Glomerular endothelial cell (primary cell): ENCODE data around the gene A3GALT2. TPM values are rescaled to one million over a fixed set of nuclear protein-coding genes. Genes with fewer than 3 reads are reported as not detected.

Experiments used
- DNase-seq: peaks from one replicate; pipeline ENCODE4 v3.0.0-alpha.2; 2011; ENCODE audit warnings: low read depth, low spot score; ENCODE audit errors: extremely low read depth
- total RNA-seq: library from RNA; depleted of rRNA; stranded (reverse); fragments of >200 nt; gene quantifications from 2 replicates; pipeline ENCODE4 v1.2.3, GENCODE V29; 2015

Gene A3GALT2
- total RNA-seq, 1 donor from 2014 or later, result not detected

- DNase-seq, result no peak
Observed at GRCh38 chr1:33334081-33334552, 13.2 kb upstream of the A3GALT2 start.

GRCh38 chr1:33332881-33333280 lies 12.0 kb upstream of the A3GALT2 start:
- no peak for DNase-seq

- DNase-seq, result no peak
Observed at GRCh38 chr1:33332357-33332789, 11.5 kb upstream of the A3GALT2 start.

GRCh38 chr1:33331444-33332356 lies 10.8 kb upstream of the A3GALT2 start:
- DNase-seq, result no peak

- DNase-seq, result no peak
Observed at GRCh38 chr1:33330906-33331305, 10.0 kb upstream of the A3GALT2 start.

GRCh38 chr1:33330361-33330890 lies 9.5 kb upstream of the A3GALT2 start:
- no peak for DNase-seq

GRCh38 chr1:33329600-33330305 lies 8.9 kb upstream of the A3GALT2 start:
- no peak for DNase-seq

- no peak for DNase-seq
Observed at GRCh38 chr1:33328817-33329216, 7.9 kb upstream of the A3GALT2 start.

- no peak for DNase-seq
Observed at GRCh38 chr1:33327587-33328325, 6.9 kb upstream of the A3GALT2 start.

GRCh38 chr1:33326785-33327184 lies 5.9 kb upstream of the A3GALT2 start:
- no peak for DNase-seq

- no peak for DNase-seq
Observed at GRCh38 chr1:33324677-33325575, 4.0 kb upstream of the A3GALT2 start.

GRCh38 chr1:33323663-33324477 lies 3.0 kb upstream of the A3GALT2 start:
- no peak for DNase-seq

GRCh38 chr1:33322870-33323585 lies 2.1 kb upstream of the A3GALT2 start:
- no peak for DNase-seq

GRCh38 chr1:33322109-33322508 lies 1.2 kb upstream of the A3GALT2 start:
- DNase-seq, result no peak

- no peak for DNase-seq
Observed at GRCh38 chr1:33321178-33321577, 280 bp upstream of the A3GALT2 start.

GRCh38 chr1:33319949-33320618 lies 814 bp downstream of the A3GALT2 start:
- no peak for DNase-seq

- DNase-seq, result no peak
Observed at GRCh38 chr1:33319186-33319948, 1.5 kb downstream of the A3GALT2 start.
